RWPE2 (cell line): ENCODE data around the gene EIF3F.
"Not testable (repeated sequence)": the region's sequence is repeated elsewhere in the genome, so short reads cannot be mapped to it uniquely, and the experiment has no call there.

Source experiments
- ATAC-seq: fragments of 200-7000 bp; cut with Tn5 transposase; 3 replicates; pipeline ENCODE4 v1.9.1; 2021; ENCODE audit warnings: low read depth
- DNase-seq: peaks from one replicate; pipeline ENCODE4 v3.0.0-alpha.2; 2020; ENCODE audit warnings: low spot score
- H3K27ac ChIP-seq: fragments of 450-650 bp; 2 replicates; pipeline ENCODE4 v1.5.1; 2017; ENCODE audit warnings: mild to moderate bottlenecking; ENCODE audit not compliant: poor library complexity, severe bottlenecking
- H3K27me3 ChIP-seq: fragments of 250-450 bp; sonication (Bioruptor Pico); 2 replicates; pipeline ENCODE4 v1.5.1; 2021; ENCODE audit warnings: mild to moderate bottlenecking, moderate library complexity; ENCODE audit not compliant: insufficient read depth, poor library complexity, severe bottlenecking
- H3K36me3 ChIP-seq: fragments of 250-450 bp; sonication (Bioruptor Pico); 2 replicates; pipeline ENCODE4 v1.5.1; 2020; ENCODE audit warnings: low read depth, mild to moderate bottlenecking, moderate library complexity
- H3K4me1 ChIP-seq: fragments of 250-450 bp; sonication (Bioruptor Pico); 2 replicates; pipeline ENCODE4 v1.5.1; 2021; ENCODE audit warnings: mild to moderate bottlenecking, moderate library complexity; ENCODE audit not compliant: insufficient read depth, poor library complexity, severe bottlenecking
- H3K4me3 ChIP-seq: fragments of 250-450 bp; sonication (Bioruptor Pico); 2 replicates; pipeline ENCODE4 v1.5.1; 2021; ENCODE audit warnings: mild to moderate bottlenecking, moderate library complexity; ENCODE audit not compliant: severe bottlenecking
- H3K9me3 ChIP-seq: fragments of 250-450 bp; sonication (Bioruptor Pico); 2 replicates; pipeline ENCODE4 v1.5.1; 2021; ENCODE audit warnings: mild to moderate bottlenecking, moderate library complexity; ENCODE audit not compliant: severe bottlenecking
- TF ChIP-seq, protein P1 (sequence below): fragments of 450-650 bp; IDR thresholded peaks from one replicate; pipeline ENCODE4 v1.5.1; 2017; ENCODE audit warnings: mild to moderate bottlenecking, moderate library complexity; ENCODE audit not compliant: poor library complexity, severe bottlenecking

The EIF3F gene

DNA sequence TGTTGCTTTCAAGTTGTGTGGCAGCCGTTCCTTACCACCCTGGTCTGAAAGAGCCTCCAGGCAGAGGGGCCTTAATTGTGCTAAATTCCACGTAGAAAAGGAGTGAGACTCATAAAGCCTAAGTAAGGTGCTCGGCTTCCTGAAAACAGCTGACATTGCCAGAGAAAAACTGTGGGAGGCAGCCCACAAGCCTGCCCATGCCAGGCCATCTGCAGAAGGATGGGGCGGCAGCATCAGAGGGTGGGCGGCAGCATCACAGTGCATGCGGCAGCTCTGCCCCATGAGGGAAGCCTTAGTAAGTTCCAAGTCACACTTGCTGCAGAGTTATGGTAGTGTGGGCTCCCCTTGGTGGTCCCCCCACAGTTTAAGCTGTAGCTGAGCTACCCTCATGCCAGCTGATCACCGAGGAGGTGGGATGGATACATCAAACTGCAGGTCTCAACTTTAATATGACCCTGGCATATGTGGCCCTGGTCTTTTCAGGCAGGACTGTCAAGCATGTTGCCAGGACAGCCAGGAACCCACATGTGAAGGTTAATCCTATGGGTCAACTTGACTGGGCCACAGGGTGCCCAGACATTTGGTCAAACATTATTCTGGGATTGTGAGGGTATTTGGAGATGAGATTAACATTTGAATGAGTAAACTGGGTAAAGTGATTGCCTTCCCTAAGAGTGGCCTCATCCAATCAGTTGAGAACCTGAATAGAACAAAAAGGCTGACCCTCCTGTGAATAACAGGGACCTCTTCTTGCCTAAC is 3.1 kb upstream of the EIF3F start:
- Histone ChIP-seq H3K27ac (no peak overlapping the region), H3K36me3 (peaks cover 10% of the 10 kb centered on the region), H3K27me3 (no peaks in the 10 kb centered on the region), H3K4me1 (peaks cover 8% of the 10 kb centered on the region), H3K4me3 (no peak overlapping the region), H3K9me3 (no peaks in the 10 kb centered on the region)
- no peak for ATAC-seq
- no peak for DNase-seq
- TF ChIP-seq, protein P1, sequence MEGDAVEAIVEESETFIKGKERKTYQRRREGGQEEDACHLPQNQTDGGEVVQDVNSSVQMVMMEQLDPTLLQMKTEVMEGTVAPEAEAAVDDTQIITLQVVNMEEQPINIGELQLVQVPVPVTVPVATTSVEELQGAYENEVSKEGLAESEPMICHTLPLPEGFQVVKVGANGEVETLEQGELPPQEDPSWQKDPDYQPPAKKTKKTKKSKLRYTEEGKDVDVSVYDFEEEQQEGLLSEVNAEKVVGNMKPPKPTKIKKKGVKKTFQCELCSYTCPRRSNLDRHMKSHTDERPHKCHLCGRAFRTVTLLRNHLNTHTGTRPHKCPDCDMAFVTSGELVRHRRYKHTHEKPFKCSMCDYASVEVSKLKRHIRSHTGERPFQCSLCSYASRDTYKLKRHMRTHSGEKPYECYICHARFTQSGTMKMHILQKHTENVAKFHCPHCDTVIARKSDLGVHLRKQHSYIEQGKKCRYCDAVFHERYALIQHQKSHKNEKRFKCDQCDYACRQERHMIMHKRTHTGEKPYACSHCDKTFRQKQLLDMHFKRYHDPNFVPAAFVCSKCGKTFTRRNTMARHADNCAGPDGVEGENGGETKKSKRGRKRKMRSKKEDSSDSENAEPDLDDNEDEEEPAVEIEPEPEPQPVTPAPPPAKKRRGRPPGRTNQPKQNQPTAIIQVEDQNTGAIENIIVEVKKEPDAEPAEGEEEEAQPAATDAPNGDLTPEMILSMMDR: no peak

DNA sequence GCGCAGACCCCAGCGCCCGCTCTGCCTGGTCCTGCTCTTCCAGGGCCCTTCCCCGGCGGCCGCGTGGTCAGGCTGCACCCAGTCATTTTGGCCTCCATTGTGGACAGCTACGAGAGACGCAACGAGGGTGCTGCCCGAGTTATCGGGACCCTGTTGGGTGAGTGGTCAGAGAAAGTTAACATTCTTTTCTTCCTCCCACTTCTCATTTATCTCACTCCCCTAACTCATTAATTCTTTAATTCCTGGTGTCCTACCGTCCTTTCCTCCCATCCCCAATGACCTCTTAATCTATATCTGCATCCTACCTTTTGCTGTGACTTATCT is 385 bp downstream of the EIF3F start:
- peak; percentile 32 for ATAC-seq
- DNase-seq, H3K9me3 ChIP-seq, H3K27me3 ChIP-seq: not testable (repeated sequence)
- Histone ChIP-seq H3K27ac (peak overlapping the region; percentile 34), H3K4me1 (peaks cover 13% of the 10 kb centered on the region), H3K4me3 (peak overlapping the region; percentile 63), H3K36me3 (peaks cover 44% of the 10 kb centered on the region)

DNA sequence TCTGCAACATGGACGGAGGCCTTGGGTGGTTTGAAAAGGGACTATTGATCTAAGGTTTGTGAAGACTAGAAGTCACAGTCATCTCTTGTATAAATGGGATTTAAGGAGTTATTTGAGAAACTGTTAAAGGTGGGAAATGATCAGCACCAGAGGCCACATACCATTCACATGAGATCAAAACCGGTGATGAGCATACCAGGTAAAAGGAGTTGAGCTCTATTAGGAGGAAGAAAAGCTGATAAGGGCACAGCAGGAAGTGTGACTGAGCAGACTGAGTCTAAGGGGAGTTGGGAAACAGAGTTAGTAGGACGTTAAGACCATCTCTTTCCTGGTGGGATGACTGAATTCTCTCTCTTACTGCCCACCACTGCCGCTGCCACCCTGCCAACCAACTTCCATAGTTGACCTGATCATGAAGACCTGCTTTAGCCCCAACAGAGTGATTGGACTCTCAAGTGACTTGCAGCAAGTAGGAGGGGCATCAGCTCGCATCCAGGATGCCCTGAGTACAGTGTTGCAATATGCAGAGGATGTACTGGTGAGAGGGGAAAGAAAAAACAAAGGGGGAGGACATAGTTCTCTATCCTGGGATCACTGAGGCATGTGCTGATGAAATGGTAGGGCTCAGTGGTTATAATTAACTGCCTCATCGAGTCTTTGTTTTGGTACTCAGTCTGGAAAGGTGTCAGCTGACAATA is 7.6 kb downstream of the EIF3F start:
- Histone ChIP-seq H3K27me3 (no peaks in the 10 kb centered on the region), H3K36me3 (peaks cover 90% of the 10 kb centered on the region), H3K27ac (no peak overlapping the region), H3K4me3 (no peak overlapping the region), H3K9me3 (no peaks in the 10 kb centered on the region), H3K4me1 (no peaks in the 10 kb centered on the region)
- TF ChIP-seq, protein P1: no peak
- ATAC-seq (no peak), DNase-seq (no peak)

DNA sequence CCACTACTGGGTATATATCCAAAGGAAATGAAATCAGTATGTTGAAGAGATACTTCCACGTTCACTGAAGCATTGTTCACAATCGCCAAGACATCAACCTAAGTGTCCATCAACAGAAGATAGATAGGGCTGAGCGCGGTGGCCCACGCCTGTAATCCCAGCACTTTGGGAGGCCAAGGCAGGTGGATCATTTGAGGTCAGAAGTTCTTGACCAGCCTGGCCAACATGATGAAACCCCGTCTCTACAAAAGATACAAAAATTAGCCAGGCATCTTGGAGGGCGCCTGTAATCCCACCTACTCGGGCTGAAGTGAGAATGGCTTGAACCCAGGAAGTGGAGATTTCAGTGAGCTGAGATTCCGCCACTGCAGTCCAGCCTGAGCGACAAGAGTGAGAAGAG is 12.7 kb downstream of the EIF3F start:
- DNase-seq (no peak), ATAC-seq (no peak)
- Histone ChIP-seq H3K4me3 (no peak overlapping the region), H3K36me3 (peaks cover 40% of the 10 kb centered on the region), H3K9me3 (no peaks in the 10 kb centered on the region), H3K27me3 (no peaks in the 10 kb centered on the region), H3K4me1 (no peaks in the 10 kb centered on the region), H3K27ac (no peak overlapping the region)
- TF ChIP-seq, protein P1: no peak

DNA sequence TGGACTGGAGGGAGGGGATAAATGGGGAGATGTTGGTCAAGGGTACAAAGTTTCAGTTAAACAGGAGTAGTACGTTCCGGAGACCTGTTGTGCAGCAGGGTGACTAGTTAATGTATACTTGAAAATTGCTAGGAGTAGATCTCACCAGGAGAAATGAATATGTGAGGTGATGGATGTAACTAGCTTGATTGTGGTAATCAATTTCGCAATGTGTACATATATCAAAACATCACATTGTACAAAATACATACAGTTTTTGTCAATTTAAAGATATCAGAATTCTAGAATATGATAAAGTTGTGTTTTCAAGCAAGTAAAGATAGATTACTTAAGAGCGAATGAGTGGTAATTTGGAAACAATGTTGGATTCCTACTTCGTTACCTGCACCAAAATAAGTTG is 13.3 kb downstream of the EIF3F start:
- ATAC-seq (no peak), DNase-seq (no peak)
- Histone ChIP-seq H3K27ac (no peak overlapping the region), H3K4me3 (no peak overlapping the region), H3K4me1 (no peaks in the 10 kb centered on the region), H3K9me3 (no peaks in the 10 kb centered on the region), H3K27me3 (no peaks in the 10 kb centered on the region), H3K36me3 (peaks cover 34% of the 10 kb centered on the region)
- TF ChIP-seq, protein P1: no peak
